Endothelial cell of umbilical vein (primary cell): ENCODE measurements around the gene KCNQ5. TPM values are rescaled to one million over a fixed set of nuclear protein-coding genes. Genes with fewer than 3 reads are reported as not detected.

Source experiments
- BruUV-seq: library from RNA; stranded (reverse); fragments of 400-500 nt; replicated peaks from 2 replicates; lab custom pipeline; 2021; lab: Mats Ljungman, UMichigan
- CTCF ChIA-PET: fragments of 300-600, 350-600 bp; sonication (Branson Sonifier 250); formaldehyde crosslinking; loops from one replicate; lab custom pipeline; 2021; ENCODE audit warnings: antibody characterized with exemption, inconsistent platforms; lab: Charles Lee
- POLR2A ChIA-PET: fragments of 300-600, 350-600 bp; sonication (Branson Sonifier 250); formaldehyde crosslinking; loops from one replicate; lab custom pipeline; 2021; ENCODE audit warnings: antibody characterized with exemption, inconsistent platforms; lab: Charles Lee
- DNase-seq: peaks from one replicate; pipeline ENCODE4 v3.0.0-alpha.2; 2011; ENCODE audit warnings: low read depth, low spot score
- FAIRE-seq: peaks from 2 replicates; lab custom pipeline; 2011; peaks lifted over from hg19 to GRCh38; lab: Jason Lieb, UNC
- H2AFZ ChIP-seq: 2 replicates; pipeline ENCODE4 v1.6.0; 2012; ENCODE audit warnings: low read depth, low read length, control low read depth, inconsistent platforms
- H3K27ac ChIP-seq: 2 replicates; pipeline ENCODE4 v1.5.1; 2011; ENCODE audit warnings: low read depth, mild to moderate bottlenecking, control low read depth, low read length, moderate library complexity; ENCODE audit not compliant: insufficient read depth
- H3K27me3 ChIP-seq, 2 experiments: 2 replicates each; pipeline versions ENCODE4 v1.6.0 to v1.6.1; 2011; ENCODE audit warnings: low read length in 2 of 2, mixed read lengths in 1 of 2; ENCODE audit not compliant: control insufficient read depth in 2 of 2, insufficient read depth in 2 of 2
- H3K36me3 ChIP-seq, 2 experiments: 2 replicates in 1 of 2; 3 replicates in 1 of 2; pipeline ENCODE4 v1.5.1; 2011; ENCODE audit warnings: low read length in 2 of 2, mild to moderate bottlenecking in 1 of 2, moderate library complexity in 1 of 2; ENCODE audit not compliant: control insufficient read depth in 2 of 2, insufficient read depth in 2 of 2; ENCODE audit errors: extremely low read depth in 1 of 2
- H3K4me1 ChIP-seq: 3 replicates; pipeline ENCODE4 v1.5.1; 2011; ENCODE audit warnings: mild to moderate bottlenecking, low read length; ENCODE audit not compliant: control insufficient read depth, insufficient read depth; ENCODE audit errors: extremely low read depth
- H3K4me2 ChIP-seq: 2 replicates; pipeline ENCODE4 v1.6.1; 2011; ENCODE audit warnings: low read length, control low read depth, mixed read lengths; ENCODE audit not compliant: insufficient read depth
- H3K4me3 ChIP-seq, 3 experiments: fragments of 200-600 bp in 1 of 3; sonication (generic), shearing (Covaris generic) in 1 of 3; replicated peaks in 1 of 3; 2 replicates each; pipeline ENCODE4 v1.5.1; 2011 to 2016; ENCODE audit warnings: control low read depth in 3 of 3, low read length in 3 of 3, mild to moderate bottlenecking in 2 of 3, inconsistent platforms in 1 of 3, low read depth in 1 of 3, moderate library complexity in 1 of 3; ENCODE audit not compliant: insufficient read depth in 1 of 3
- H3K79me2 ChIP-seq: 2 replicates; pipeline ENCODE4 v1.6.0; 2012; ENCODE audit warnings: low read length, inconsistent platforms; ENCODE audit not compliant: control insufficient read depth, insufficient read depth
- H3K9ac ChIP-seq: replicated peaks from 2 replicates; pipeline ENCODE3; 2011; ENCODE audit warnings: low read length, control low read depth; ENCODE audit not compliant: insufficient read depth; ENCODE audit errors: extremely low read depth
- H3K9me1 ChIP-seq: replicated peaks from 3 replicates; pipeline ENCODE4 v1.6.0; 2011; ENCODE audit warnings: mild to moderate bottlenecking, low read length; ENCODE audit not compliant: control insufficient read depth, insufficient read depth; ENCODE audit errors: extremely low read depth
- H3K9me3 ChIP-seq: replicated peaks from 2 replicates; pipeline ENCODE4 v1.5.1; 2012; ENCODE audit warnings: low read length, inconsistent platforms; ENCODE audit not compliant: control insufficient read depth, insufficient read depth
- H4K20me1 ChIP-seq: replicated peaks from 2 replicates; pipeline ENCODE3; 2011; ENCODE audit warnings: mild to moderate bottlenecking, low read length; ENCODE audit not compliant: control insufficient read depth, insufficient read depth; ENCODE audit errors: extremely low read depth
- EZH2 ChIP-seq: IDR thresholded peaks from 2 replicates; pipeline ENCODE4 v1.6.1; 2012; ENCODE audit warnings: borderline replicate concordance, low read depth, mild to moderate bottlenecking, moderate library complexity, low read length, inconsistent platforms; ENCODE audit not compliant: severe bottlenecking
- FOS ChIP-seq: IDR thresholded peaks from 2 replicates; pipeline ENCODE4 v1.6.1; 2011; ENCODE audit warnings: mild to moderate bottlenecking, low read length, moderate library complexity, borderline replicate concordance; ENCODE audit not compliant: insufficient read depth
- GATA2 ChIP-seq: IDR thresholded peaks from 2 replicates; pipeline ENCODE4 v1.7.0; 2011; ENCODE audit warnings: low read depth, mild to moderate bottlenecking, moderate library complexity, mixed read lengths, low read length; ENCODE audit not compliant: insufficient read length, insufficient read depth
- JUN ChIP-seq: IDR thresholded peaks from 2 replicates; pipeline ENCODE4 v1.6.1; 2011; ENCODE audit warnings: borderline replicate concordance, low read depth; ENCODE audit not compliant: insufficient read length, insufficient read depth
- MYC ChIP-seq: IDR thresholded peaks from one replicate; pipeline ENCODE4 v1.6.1; 2011; ENCODE audit warnings: mild to moderate bottlenecking, low read depth, low read length
- POLR2A ChIP-seq: IDR thresholded peaks from 2 replicates; pipeline ENCODE4 v1.6.1; 2012; ENCODE audit warnings: low read depth, mild to moderate bottlenecking, control low read depth, low read length
- POLR2AphosphoS5 ChIP-seq: IDR thresholded peaks from 2 replicates; pipeline ENCODE4 v1.6.1; 2012; ENCODE audit warnings: low read depth, mild to moderate bottlenecking, control low read depth, low read length, moderate library complexity; ENCODE audit not compliant: insufficient read depth
- dilution Hi-C: fragments of 300-500 bp; cut with MboI; formaldehyde crosslinking; loops from one replicate; pipeline ENCODE4 v1.15.0; 2019; ENCODE audit warnings: low sequenced_read_pairs; ENCODE audit not compliant: extremely low pct_ligation_motif_present
- intact Hi-C: fragments of 100-400 bp; cut with micrococcal nuclease; formaldehyde crosslinking; loops from one replicate; pipeline ENCODE4 v1.10.0; 2022
- polyA plus RNA-seq, 4 experiments: library from polyadenylated mRNA; depleted of rRNA in 3 of 4; stranded (reverse) in 3 of 4; unstranded in 1 of 4; fragments of >200 nt; gene quantifications; 2 replicates each; pipeline versions ENCODE4 v1.2.1 to v1.2.3, GENCODE V29; 2011 to 2012; ENCODE audit warnings: missing spikeins in 1 of 4
- total RNA-seq: library from RNA; stranded (reverse); gene quantifications from 2 replicates; pipeline ENCODE4 v1.2.3, GENCODE V29; 2021
- TF ChIP-seq, protein P1 (sequence below): IDR thresholded peaks from 2 replicates; pipeline ENCODE4 v1.6.1; 2011; ENCODE audit not compliant: insufficient read depth, insufficient read length
- TF ChIP-seq, protein P2 (sequence below), 2 donors: IDR thresholded peaks; 1 replicate in 1 of 2; 2 replicates in 1 of 2; pipeline ENCODE4 v1.5.1; 2011; ENCODE audit warnings: low read length in 2 of 2, mild to moderate bottlenecking in 2 of 2, moderate library complexity in 2 of 2, control low read depth in 1 of 2, inconsistent platforms in 1 of 2, low read depth in 1 of 2; ENCODE audit not compliant: insufficient read depth in 1 of 2; ENCODE audit errors: extremely low read depth in 1 of 2

KCNQ5 gene
- total and polyA plus RNA-seq, 2 donors (not counting 3 experiments of a cell fraction or from before 2014, with no cell fraction given) = 0.22 TPM; not detected in 1

DNA sequence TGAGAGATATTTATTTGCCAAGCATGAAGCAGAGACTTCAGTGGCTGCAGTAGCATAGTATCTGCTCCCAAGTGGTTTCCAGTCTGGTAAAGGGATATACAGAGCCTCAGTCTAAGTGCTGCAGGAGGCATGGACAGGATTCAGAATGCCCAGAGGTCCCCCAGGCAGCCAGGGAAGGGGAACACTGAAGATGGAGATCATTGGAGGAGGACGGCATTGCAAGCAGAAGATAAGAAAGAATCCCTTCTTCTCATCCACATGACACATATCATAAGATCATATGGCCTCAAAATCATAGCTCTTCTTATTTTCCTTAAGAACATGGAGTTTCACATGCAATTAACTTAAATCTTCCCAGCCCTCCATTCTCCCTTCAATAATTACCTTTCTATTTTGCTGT lies 136.1 kb downstream of the KCNQ5 start:
- DNase-seq = no peak

More for the DNA sequence above, 136.1 kb downstream of the KCNQ5 start:
- TF ChIP-seq EZH2 (no peak), POLR2AphosphoS5 (no peak), GATA2 (no peak), FOS (no peak), MYC (no peak), POLR2A (no peak), JUN (no peak)
- TF ChIP-seq, protein P1, sequence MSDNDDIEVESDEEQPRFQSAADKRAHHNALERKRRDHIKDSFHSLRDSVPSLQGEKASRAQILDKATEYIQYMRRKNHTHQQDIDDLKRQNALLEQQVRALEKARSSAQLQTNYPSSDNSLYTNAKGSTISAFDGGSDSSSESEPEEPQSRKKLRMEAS = no peak
- TF ChIP-seq, protein P2, sequence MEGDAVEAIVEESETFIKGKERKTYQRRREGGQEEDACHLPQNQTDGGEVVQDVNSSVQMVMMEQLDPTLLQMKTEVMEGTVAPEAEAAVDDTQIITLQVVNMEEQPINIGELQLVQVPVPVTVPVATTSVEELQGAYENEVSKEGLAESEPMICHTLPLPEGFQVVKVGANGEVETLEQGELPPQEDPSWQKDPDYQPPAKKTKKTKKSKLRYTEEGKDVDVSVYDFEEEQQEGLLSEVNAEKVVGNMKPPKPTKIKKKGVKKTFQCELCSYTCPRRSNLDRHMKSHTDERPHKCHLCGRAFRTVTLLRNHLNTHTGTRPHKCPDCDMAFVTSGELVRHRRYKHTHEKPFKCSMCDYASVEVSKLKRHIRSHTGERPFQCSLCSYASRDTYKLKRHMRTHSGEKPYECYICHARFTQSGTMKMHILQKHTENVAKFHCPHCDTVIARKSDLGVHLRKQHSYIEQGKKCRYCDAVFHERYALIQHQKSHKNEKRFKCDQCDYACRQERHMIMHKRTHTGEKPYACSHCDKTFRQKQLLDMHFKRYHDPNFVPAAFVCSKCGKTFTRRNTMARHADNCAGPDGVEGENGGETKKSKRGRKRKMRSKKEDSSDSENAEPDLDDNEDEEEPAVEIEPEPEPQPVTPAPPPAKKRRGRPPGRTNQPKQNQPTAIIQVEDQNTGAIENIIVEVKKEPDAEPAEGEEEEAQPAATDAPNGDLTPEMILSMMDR (IDR thresholded peaks at IDR 0.05; ENCODE audit: extremely low read depth in 1 of 2, insufficient read depth in 1 of 2, low read depth in 1 of 2, low read length in 2 of 2) = no peak
- Histone ChIP-seq H3K4me2 (no peak overlapping the region), H3K27me3 (peaks cover 0 to 6% of the 10 kb centered on the region in 2 experiments), H3K79me2 (no peaks in the 10 kb centered on the region), H4K20me1 (no peaks in the 10 kb centered on the region), H3K27ac (no peak overlapping the region), H3K9me3 (no peaks in the 10 kb centered on the region), H3K36me3 (no peaks in the 10 kb centered on the region), H3K9ac (no peak overlapping the region), H3K4me1 (no peaks in the 10 kb centered on the region), H3K9me1 (no peaks in the 10 kb centered on the region), H3K4me3 (no peak overlapping the region), H2AFZ (no peak overlapping the region)
- intact Hi-C loops = no loop called here
- no peak for FAIRE-seq
- ChIA-PET POLR2A (interaction anchor here (0.6 kb wide), 1 partner anchor 90 kb away, joined by 6 read pairs; no protein-coding TSS in a partner anchor), CTCF (no interaction called here)
- dilution Hi-C loops = no loop called here
- BruUV-seq = no TSS peak
